Esophagus muscularis mucosa (tissue), 4 donors: ENCODE measurements around the gene TAF1B. TPM values are rescaled to one million over a fixed set of nuclear protein-coding genes. Genes with fewer than 3 reads are reported as not detected.

Experiments used
- DNase-seq: peaks from one replicate; pipeline ENCODE4 v3.0.0-alpha.2; 2017; ENCODE audit errors: extremely low spot score
- H3K27ac ChIP-seq, 4 donors: fragments of 200-600 bp; sonication (generic); replicated peaks in 1 of 4; 1 replicate in 3 of 4; 2 replicates in 1 of 4; pipeline ENCODE4 v1.5.1; 2016 to 2019; ENCODE audit warnings: mild to moderate bottlenecking in 1 of 4
- H3K27me3 ChIP-seq, 4 donors: fragments of 200-600 bp; sonication (generic); one replicate each; pipeline versions ENCODE4 v1.5.1 to v1.6.0; 2016 to 2019
- H3K36me3 ChIP-seq, 4 donors: fragments of 200-600 bp; sonication (generic); one replicate each; pipeline ENCODE4 v1.5.1; 2016 to 2019
- H3K4me1 ChIP-seq, 4 donors: fragments of 200-600 bp; sonication (generic); one replicate each; pipeline ENCODE4 v1.5.1; 2016 to 2019
- H3K4me3 ChIP-seq, 4 donors: fragments of 200-600 bp; sonication (generic); 1 replicate in 2 of 4; 2 replicates in 2 of 4; pipeline ENCODE4 v1.5.1; 2016 to 2019; ENCODE audit warnings: mild to moderate bottlenecking in 4 of 4, moderate library complexity in 1 of 4
- H3K9me3 ChIP-seq, 4 donors: fragments of 200-600 bp; sonication (generic); 1 replicate in 3 of 4; 2 replicates in 1 of 4; pipeline ENCODE4 v1.5.1; 2016 to 2019
- CTCF ChIP-seq, 3 experiments: fragments of 200-600 bp in 2 of 3; fragments of 450-650 bp in 1 of 3; sonication (generic) in 2 of 3; IDR thresholded peaks; one replicate each; pipeline ENCODE4 v1.5.1; 2017 to 2019; ENCODE audit warnings: antibody characterized with exemption in 3 of 3, mild to moderate bottlenecking in 2 of 3, moderate library complexity in 1 of 3
- EP300 ChIP-seq: sonication (generic); formaldehyde crosslinking; IDR thresholded peaks from one replicate; pipeline ENCODE4 v1.6.1; 2017; ENCODE audit warnings: antibody characterized with exemption
- POLR2A ChIP-seq: fragments of 450-650 bp; IDR thresholded peaks from one replicate; pipeline ENCODE4 v1.6.1; 2017; ENCODE audit warnings: antibody characterized with exemption, moderate library complexity, mild to moderate bottlenecking, low read depth
- POLR2AphosphoS5 ChIP-seq, 2 donors: sonication (generic); formaldehyde crosslinking; IDR thresholded peaks; one replicate each; pipeline ENCODE4 v1.6.1; 2017; ENCODE audit warnings: antibody characterized with exemption in 2 of 2
- WGBS: methylation state at CpG from one replicate; pipeline ENCODE4 v1.1.5; 2018; 5-methylcytosine and 5-hydroxymethylcytosine counted together
- intact Hi-C: fragments of 100-400 bp; cut with DNase I; formaldehyde crosslinking; loops from one replicate; pipeline ENCODE4 v1.15.1; 2023
- total RNA-seq, 4 donors: library from RNA; depleted of rRNA; stranded (reverse); fragments of >200 nt; gene quantifications; one replicate each; pipeline versions ENCODE4 v1.1.0 to v1.2.1, GENCODE V29; 2016

Gene TAF1B
- total RNA-seq, 4 donors from 2014 or later = 7.1 to 10.1 (median 8.0) TPM

DNA sequence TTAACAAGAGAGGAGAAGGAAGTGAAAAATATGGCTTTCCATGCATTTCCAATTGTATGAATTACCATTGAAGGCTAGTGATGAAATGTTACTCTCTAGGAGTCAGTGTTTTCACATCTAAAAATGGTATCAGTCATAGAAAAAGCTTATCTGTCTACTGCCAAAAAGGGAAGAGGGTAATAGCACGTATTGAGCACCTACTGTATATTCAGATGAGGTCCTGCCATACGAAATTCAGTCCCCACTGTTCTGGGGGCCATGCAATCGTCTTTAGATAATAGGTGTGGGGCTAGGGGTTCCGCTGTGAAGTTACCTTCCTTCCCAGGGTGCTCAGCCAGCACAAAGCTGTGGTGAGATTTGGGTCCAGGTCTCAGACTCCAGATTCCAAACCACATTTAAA is 94.0 kb downstream of the TAF1B start:
- no peak for DNase-seq
- no peak overlapping the region for H3K27ac ChIP-seq
- no peak overlapping the region for H3K4me3 ChIP-seq
- H3K36me3 ChIP-seq = peaks cover 7 to 31% (median 17%) of the 10 kb centered on the region in 4 donors
- no peaks in the 10 kb centered on the region for H3K9me3 ChIP-seq
- intact Hi-C loops = no loop called here
- no peaks in the 10 kb centered on the region for H3K4me1 ChIP-seq
- 89% methylated on average over 4 of the region's 4 CpGs for whole genome bisulfite sequencing
- no peak for TF ChIP-seq CTCF (IDR thresholded peaks at IDR 0.05)
- no peak for TF ChIP-seq EP300
- no peak for TF ChIP-seq POLR2A
- no peak for TF ChIP-seq POLR2AphosphoS5 (IDR thresholded peaks at IDR 0.05)
- peaks cover 0 to 6% (median 0%) of the 10 kb centered on the region in 4 donors for H3K27me3 ChIP-seq

DNA sequence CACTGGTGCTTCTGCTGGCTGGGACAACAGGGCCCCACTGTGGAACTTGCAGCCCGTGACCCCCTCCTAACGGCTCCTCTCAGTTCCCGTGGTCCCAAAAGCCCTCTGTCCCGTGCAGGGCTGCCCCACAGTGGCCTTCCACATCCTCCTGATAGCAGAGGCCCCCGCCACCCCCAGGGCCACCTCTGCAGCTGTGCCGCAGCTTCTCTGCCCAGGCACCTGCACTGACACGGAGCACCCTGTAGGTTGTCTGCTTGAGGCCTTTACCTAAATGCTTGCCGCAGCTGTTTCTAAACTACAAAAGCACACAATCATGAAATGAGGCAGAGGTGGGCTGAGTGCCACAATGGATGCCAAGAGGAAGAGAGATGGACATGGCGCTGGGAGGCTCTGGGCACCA is 94.7 kb downstream of the TAF1B start:
- no peak for DNase-seq
- TF ChIP-seq POLR2A (no peak), POLR2AphosphoS5 (IDR thresholded peaks at IDR 0.05) (no peak), CTCF (IDR thresholded peaks at IDR 0.05) (no peak), EP300 (no peak)
- H3K4me3 ChIP-seq = no peak overlapping the region
- intact Hi-C loops = no loop called here
- peaks cover 4 to 24% (median 11%) of the 10 kb centered on the region in 4 donors for H3K36me3 ChIP-seq
- H3K27me3 ChIP-seq = peaks cover 0 to 6% (median 0%) of the 10 kb centered on the region in 4 donors
- 87% methylated on average over 6 of the region's 9 CpGs for WGBS
- no peak overlapping the region for H3K27ac ChIP-seq
- H3K4me1 ChIP-seq = no peaks in the 10 kb centered on the region
- H3K9me3 ChIP-seq = no peaks in the 10 kb centered on the region

GRCh38 chr2:9939587-9940485 is 96.6 kb downstream of the TAF1B start:
- no peaks in the 10 kb centered on the region for H3K9me3 ChIP-seq
- TF ChIP-seq POLR2A (no peak), EP300 (no peak), POLR2AphosphoS5 (IDR thresholded peaks at IDR 0.05) (no peak), CTCF (IDR thresholded peaks at IDR 0.05) (no peak)
- no peak overlapping the region for H3K4me3 ChIP-seq
- H3K27me3 ChIP-seq = peaks cover 0 to 15% (median 0%) of the 10 kb centered on the region in 4 donors
- no peak for DNase-seq
- peaks cover 0 to 5% (median 0%) of the 10 kb centered on the region in 4 donors for H3K36me3 ChIP-seq
- H3K27ac ChIP-seq = no peak overlapping the region
- H3K4me1 ChIP-seq = no peaks in the 10 kb centered on the region
- intact Hi-C loops = loop anchor here (10.0 kb wide), 1 partner anchor 125 kb away; no protein-coding TSS in a partner anchor
- 70% methylated on average over 9 of the region's 9 CpGs for WGBS

- no peaks in the 10 kb centered on the region for H3K9me3 ChIP-seq
- no peak overlapping the region for H3K27ac ChIP-seq
- TF ChIP-seq EP300 (no peak), POLR2AphosphoS5 (IDR thresholded peaks at IDR 0.05) (no peak), CTCF (IDR thresholded peaks at IDR 0.05) (no peak), POLR2A (no peak)
- H3K36me3 ChIP-seq = no peaks in the 10 kb centered on the region
- peaks cover 0 to 31% (median 0%) of the 10 kb centered on the region in 4 donors for H3K27me3 ChIP-seq
- H3K4me1 ChIP-seq = no peaks in the 10 kb centered on the region
- WGBS = 76% methylated on average over 13 of the region's 13 CpGs
- intact Hi-C loops = loop anchor here (10.0 kb wide), 1 partner anchor 127 kb away; no protein-coding TSS in a partner anchor
- H3K4me3 ChIP-seq = no peak overlapping the region
- DNase-seq = no peak
Measured at GRCh38 chr2:9941196-9941995, 98.1 kb downstream of the TAF1B start.
